ENCODE data around the gene NFATC1.

NFATC1 gene

DNA sequence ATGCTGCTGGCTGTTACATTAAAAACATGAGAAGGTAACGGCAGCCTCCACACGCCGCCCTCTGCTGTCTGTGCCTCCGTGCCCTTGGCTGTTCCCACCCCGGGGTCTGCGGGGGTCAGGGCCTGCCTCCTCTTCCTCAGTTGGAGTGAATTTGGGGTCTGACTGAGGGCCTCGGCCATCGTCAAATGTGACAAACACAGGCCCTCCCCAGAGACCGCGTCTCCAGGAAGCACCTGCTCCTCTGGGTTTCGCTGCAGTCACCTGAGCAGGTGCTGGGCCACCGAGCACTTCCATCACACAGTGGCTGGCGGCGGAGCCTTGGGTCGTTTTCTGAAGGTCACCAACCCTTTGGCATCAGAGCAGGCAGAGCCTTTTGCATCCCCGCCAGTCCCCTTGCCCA, 70.9 kb downstream of the NFATC1 start:
- H3K4me3 ChIP-seq (ENCODE audit: low read depth, low read length), result no peak overlapping the region

DNA sequence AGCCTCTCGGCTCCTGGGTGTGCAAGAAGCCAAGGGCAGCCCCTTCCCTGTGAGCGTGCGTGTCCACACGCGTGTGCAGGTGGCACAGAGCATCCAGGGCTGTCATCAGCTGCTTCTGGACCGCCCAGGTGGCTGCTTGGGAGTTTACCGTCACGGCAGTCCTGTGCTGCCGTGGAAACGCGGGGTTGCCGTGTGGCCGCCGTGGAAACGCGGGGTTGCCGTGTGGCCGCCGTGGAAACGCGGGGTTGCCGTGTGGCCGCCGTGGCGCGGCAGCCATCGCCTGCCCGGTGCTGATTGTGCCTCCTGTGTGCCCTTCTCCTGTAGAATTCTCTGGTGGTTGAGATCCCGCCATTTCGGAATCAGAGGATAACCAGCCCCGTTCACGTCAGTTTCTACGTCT, 71.4 kb downstream of the NFATC1 start:
- TF ChIP-seq, protein P1, sequence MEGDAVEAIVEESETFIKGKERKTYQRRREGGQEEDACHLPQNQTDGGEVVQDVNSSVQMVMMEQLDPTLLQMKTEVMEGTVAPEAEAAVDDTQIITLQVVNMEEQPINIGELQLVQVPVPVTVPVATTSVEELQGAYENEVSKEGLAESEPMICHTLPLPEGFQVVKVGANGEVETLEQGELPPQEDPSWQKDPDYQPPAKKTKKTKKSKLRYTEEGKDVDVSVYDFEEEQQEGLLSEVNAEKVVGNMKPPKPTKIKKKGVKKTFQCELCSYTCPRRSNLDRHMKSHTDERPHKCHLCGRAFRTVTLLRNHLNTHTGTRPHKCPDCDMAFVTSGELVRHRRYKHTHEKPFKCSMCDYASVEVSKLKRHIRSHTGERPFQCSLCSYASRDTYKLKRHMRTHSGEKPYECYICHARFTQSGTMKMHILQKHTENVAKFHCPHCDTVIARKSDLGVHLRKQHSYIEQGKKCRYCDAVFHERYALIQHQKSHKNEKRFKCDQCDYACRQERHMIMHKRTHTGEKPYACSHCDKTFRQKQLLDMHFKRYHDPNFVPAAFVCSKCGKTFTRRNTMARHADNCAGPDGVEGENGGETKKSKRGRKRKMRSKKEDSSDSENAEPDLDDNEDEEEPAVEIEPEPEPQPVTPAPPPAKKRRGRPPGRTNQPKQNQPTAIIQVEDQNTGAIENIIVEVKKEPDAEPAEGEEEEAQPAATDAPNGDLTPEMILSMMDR (IDR thresholded peaks at IDR 0.05; ENCODE audit: low read depth, low read length, missing control alignments), result no peak
- DNase-seq (ENCODE audit: low read depth), result no peak
- H3K4me3 ChIP-seq (ENCODE audit: low read depth, low read length), result no peak overlapping the region

More for the DNA sequence above, 70.9 kb downstream of the NFATC1 start:
- TF ChIP-seq, protein P1 (IDR thresholded peaks at IDR 0.05; ENCODE audit: low read depth, low read length, missing control alignments), result no peak
- DNase-seq (ENCODE audit: low read depth), result no peak

DNA sequence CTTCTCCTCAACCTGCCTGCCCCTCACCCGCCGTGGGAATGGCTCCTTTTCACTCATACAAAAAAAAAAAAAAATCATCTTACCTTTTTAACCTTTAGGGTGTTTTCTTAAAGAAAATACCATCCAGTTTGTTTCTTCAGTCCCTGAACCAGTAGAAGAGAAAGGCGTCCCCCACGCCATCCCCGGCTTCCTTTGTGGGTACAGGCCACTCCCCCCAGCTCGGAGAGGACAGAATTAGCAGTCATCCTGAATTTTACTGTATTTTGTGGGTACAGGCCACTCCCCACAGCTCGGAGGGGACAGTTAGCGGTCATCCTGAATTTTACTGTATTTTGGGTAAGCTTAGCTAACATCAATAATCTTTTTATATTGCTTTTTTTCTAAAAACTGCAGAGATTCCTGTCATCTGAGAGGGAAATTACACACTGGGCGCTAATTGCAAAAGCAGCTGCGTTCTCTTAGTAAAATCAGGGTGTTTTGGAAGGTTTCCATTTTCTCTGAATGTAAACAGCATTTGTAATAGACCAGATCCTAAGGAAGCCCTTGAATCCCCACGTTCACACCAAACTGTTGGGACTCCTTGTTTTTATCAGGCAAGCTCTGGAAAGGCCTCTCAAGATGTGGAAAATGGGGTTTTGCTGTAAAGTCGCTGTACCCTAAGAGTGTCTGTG, 72.5 kb downstream of the NFATC1 start:
- TF ChIP-seq, protein P1 (IDR thresholded peaks at IDR 0.05; ENCODE audit: low read depth, low read length, missing control alignments), result no peak
- no peak for DNase-seq (ENCODE audit: low read depth)
- H3K4me3 ChIP-seq (ENCODE audit: low read depth, low read length), result no peak overlapping the region

DNA sequence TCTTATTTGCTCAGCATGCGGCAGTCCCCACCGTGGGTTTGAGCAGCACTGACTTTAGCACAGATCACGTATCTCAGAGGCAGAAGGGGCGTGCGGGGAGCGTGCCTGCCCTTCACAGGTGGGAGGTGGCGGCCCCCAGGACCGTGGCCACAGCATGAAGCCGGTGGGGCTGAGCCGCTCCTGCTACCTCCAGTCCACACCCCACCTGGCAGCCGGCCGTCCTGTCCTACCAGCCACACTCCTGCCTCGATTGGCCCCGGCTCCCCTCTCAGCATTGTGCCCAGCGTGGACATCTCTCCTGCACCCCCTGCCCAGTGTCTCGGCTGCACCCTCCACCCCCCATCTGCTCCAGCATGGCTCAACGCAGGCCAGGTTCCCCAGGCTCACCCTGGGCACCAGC, 73.6 kb downstream of the NFATC1 start:
- H3K4me3 ChIP-seq (ENCODE audit: low read depth, low read length), result no peak overlapping the region
- TF ChIP-seq, protein P1 (IDR thresholded peaks at IDR 0.05; ENCODE audit: low read depth, low read length, missing control alignments), result no peak
- DNase-seq (ENCODE audit: low read depth), result no peak

DNA sequence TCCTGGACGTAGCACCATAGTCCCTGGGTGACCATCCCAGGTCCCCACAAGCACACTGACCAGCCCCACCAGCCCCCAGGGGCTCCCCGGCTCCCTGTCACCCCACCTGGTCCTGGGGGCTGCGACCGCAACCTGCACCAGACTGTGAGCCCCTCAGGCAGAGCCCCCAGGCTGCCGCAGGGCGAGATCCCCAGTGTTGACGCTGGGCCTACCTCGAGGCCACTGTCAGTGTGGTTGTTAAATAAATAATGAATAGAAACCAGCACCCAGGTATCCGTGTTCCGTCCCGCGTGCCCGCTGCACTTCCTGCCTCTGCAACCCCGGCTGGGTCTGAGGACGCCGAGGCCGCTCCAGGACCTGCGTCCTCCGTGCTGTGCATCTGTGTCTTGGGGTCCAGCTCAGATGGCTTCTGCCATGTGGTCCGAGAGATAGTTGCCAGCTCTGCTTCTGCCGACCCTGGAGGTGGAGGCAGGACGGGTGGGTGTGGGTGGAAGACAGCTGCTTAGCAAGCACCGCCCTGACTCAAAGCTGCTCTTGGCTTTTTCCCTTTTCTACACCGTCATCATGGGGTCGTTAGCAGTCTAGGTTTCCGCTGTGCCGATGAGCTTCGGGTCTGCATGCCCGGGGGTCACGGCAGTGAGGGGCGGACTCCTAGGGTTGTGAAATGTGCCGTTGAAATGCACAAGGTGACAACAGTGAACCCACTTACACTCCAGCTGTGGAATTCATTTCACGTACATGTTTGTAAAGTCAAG, 74.2 kb downstream of the NFATC1 start:
- no peak overlapping the region for H3K4me3 ChIP-seq (ENCODE audit: low read depth, low read length)
- DNase-seq (ENCODE audit: low read depth), result no peak
- TF ChIP-seq, protein P1 (IDR thresholded peaks at IDR 0.05; ENCODE audit: low read depth, low read length, missing control alignments), result no peak

DNA sequence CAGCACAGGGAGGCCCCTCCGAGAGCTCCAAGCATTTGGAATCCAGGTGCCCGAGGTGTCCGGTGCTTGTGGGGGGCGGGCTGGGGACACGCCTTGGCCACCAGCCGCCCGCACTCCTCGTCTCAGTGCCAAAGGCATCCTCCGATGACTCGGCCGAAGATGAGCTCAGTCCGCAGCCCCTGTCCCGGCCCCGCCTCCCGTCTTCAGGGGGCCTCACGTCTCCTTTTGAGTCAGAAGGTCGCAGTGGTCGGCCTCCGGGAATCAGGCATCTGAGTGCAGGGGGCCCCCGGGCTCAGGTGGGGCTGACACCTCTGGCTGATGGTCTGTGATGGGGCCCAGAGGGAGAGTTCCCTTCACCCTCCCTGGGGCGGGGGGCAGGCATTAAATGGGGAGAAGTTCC, 74.8 kb downstream of the NFATC1 start:
- H3K4me3 ChIP-seq (ENCODE audit: low read depth, low read length), result no peak overlapping the region
- TF ChIP-seq, protein P1 (IDR thresholded peaks at IDR 0.05; ENCODE audit: low read depth, low read length, missing control alignments), result no peak
- DNase-seq (ENCODE audit: low read depth), result no peak
